ENCODE results near the gene MED27.

DNA sequence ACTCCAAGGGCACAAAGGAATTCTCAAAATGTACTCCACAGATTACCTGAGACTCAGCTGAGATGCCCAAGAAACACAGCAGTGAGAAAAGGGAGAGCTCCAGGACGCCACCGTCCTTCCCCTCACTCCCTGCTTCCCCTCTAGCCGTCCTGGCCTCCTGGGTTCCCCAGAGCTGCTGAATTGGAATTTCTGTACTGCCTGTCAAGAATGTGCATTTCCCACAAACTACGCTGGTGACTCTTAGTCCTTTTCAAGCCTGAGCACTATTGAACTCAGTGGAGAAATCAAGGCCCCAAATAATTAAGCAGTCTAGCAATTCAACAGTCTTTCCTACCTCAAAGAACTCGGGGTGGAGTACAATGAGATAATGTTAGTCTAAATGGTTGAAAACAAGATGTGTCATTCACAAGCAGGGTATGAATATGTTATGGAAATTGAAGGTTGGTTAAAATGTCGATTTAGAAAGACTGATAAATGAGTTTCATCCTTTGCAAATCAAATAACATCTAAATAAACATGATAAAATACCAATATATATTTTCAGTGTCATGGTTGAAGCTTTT lies 153.2 kb downstream of the MED27 start:
- TF ChIP-seq, protein P1, sequence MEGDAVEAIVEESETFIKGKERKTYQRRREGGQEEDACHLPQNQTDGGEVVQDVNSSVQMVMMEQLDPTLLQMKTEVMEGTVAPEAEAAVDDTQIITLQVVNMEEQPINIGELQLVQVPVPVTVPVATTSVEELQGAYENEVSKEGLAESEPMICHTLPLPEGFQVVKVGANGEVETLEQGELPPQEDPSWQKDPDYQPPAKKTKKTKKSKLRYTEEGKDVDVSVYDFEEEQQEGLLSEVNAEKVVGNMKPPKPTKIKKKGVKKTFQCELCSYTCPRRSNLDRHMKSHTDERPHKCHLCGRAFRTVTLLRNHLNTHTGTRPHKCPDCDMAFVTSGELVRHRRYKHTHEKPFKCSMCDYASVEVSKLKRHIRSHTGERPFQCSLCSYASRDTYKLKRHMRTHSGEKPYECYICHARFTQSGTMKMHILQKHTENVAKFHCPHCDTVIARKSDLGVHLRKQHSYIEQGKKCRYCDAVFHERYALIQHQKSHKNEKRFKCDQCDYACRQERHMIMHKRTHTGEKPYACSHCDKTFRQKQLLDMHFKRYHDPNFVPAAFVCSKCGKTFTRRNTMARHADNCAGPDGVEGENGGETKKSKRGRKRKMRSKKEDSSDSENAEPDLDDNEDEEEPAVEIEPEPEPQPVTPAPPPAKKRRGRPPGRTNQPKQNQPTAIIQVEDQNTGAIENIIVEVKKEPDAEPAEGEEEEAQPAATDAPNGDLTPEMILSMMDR (IDR thresholded peaks at IDR 0.05; ENCODE audit: poor library complexity), result no peak
- TF ChIP-seq EZH2 (IDR thresholded peaks at IDR 0.05; ENCODE audit: borderline replicate concordance) (no peak), EZH2phosphoT487 (IDR thresholded peaks at IDR 0.05; ENCODE audit: low read depth, severe bottlenecking, unreplicated experiment) (no peak)

All from hepatocyte (in vitro differentiated cells).